Stimulated activated CD4-positive, alpha-beta T cell treated with anti-CD3 and anti-CD28 coated beads, TNF-alpha, amount 100 ng/mL, for 24 hours (primary cell): ENCODE data around the gene SORCS2.

Experiments
- DNase-seq, 3 experiments: peaks; one replicate each; pipeline ENCODE4 v3.0.0-alpha.2; 2020; ENCODE audit warnings: low read depth in 3 of 3

The SORCS2 gene

DNA sequence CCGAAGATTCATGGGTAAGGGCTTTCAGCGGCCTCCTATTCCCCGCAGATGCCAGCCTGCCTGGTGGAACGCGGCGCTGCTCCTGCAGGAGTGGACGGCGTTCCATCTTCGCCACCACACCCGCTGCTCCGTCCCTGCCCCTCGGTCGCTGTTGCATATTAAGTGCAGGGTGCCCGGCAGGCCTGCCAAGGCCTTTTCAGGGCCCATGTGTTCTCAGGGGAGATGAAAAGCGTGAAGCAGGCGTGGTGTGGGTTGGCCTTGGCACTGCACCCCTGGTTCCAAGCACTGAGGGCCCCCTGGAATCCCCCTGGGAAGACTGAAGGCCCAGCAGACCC is 52.0 kb downstream of the SORCS2 start:
- DNase-seq = no peak

DNA sequence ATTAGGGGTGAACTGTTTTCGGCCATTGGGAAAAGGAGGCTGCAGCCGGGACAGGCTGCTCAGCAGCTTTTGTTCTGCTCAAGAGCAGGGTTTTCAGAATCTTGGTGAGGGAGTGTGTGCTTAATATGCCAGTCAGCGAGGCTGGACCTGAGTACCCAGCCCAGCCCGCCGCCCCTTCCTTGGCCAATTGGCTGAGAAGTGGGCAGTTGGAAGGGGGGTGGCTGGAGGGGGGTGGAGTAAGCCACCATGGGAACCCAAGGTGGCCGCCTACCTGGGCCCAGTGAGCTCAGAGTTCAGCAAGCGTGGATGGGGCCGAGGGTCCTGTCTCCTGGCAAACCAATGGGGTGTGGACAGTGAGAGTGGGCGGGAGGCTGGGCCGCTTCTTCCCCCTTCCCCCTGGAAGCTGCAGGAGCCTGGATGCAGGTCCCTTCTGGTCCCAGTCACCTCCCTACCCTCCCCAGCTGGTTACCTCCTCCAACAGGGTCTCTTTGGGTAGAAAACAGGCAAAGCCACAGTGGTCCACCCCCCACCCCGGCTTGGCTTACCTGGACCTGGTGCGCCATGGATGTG is 52.5 kb downstream of the SORCS2 start:
- no peak for DNase-seq

DNA sequence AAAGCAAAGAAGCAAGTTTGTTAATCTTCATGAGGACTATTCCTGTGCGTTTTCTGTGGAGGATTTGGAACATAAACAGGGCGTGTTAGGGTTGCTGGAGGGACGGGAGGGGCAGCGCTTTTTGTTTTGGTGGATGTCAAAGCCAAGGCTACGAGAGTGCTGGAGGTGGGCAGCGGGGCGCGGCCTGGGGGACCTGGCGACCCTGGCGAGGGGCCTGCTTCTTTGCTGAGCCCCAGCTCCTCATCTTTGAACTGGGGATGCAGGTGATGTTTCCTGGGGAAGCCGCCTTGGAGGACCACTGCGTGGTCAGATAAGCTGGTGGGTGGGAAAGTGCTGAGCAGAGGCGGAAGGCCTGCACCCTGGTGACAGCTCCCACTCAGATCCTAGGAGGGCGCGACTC is 55.2 kb downstream of the SORCS2 start:
- DNase-seq = no peak

DNA sequence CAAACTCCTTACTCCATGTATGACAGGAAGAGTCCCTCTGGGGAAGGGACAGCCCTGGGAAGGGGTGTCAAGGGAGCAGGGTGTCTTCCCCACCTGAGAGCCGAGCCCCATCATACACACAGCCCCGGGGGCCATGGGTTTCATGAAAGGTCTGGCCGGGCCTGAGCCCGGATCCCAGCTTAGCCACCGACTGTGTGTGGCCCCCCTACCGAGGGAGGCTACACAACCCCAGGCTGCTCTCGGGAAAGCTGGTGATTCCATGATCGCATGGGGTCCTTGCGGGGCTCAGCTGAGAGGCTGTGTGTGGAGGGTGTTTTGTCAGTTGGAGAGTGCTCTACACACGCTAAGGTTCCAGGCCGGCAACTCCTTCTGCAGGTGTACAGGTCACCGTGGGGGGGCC is 55.6 kb downstream of the SORCS2 start:
- DNase-seq = no peak

DNA sequence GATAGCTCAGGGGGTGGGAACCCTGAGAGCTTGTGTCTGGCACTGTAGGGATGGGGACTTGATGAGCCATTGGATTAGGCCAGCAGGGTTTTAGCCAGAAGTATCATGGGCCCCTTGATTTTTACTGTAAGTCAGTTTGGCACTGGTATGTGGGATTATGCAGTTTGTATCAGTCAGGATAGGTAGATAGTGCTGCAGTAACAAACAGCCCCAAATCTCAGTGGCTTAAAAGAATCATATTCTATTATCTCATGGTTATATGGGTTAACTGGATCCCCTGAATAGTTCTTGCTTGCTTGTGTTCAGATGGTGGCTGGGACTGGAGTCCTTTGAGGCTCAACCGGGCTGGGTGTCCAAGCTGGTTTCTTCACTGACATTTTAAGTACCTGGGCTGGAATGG is 56.5 kb downstream of the SORCS2 start:
- no peak for DNase-seq

DNA sequence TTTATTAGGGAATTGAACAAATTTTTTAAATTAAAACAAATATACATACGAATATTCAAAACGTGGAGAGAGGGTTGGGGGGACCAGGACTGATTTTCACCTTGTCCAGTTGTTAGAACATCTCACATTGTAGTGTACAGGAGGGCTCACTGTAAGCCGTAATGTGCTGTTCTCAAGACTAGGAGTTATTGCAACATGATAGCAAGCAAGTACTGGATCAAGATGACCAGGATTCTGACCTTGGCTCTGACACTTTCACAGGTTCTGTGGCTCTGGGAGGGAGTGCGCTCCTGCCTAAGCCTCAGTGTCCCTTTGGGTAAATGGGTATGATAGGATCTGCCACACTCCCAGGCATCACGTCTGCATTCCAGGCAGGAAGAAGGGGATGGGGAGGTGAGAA is 59.0 kb downstream of the SORCS2 start:
- no peak for DNase-seq

DNA sequence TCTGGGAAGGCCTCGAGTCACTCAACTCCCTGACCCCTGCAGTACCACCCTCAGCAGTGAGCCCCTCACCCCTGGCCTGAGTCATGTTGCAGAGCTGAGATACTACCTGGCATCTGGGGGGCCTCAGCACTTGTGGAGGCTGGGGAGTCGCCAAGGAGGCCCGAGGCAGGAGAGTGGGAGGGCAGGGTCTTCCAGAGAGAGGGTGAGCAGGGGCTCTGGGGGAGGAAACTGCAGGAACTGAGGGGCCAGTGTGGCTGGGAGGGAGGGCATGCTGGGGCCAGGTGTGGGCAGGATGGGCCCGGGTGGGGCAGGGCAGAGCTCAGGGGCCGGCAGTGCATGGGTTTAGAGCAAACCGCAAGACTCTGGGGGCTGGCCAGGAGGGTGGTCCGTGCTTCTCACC is 59.7 kb downstream of the SORCS2 start:
- DNase-seq = no peak

DNA sequence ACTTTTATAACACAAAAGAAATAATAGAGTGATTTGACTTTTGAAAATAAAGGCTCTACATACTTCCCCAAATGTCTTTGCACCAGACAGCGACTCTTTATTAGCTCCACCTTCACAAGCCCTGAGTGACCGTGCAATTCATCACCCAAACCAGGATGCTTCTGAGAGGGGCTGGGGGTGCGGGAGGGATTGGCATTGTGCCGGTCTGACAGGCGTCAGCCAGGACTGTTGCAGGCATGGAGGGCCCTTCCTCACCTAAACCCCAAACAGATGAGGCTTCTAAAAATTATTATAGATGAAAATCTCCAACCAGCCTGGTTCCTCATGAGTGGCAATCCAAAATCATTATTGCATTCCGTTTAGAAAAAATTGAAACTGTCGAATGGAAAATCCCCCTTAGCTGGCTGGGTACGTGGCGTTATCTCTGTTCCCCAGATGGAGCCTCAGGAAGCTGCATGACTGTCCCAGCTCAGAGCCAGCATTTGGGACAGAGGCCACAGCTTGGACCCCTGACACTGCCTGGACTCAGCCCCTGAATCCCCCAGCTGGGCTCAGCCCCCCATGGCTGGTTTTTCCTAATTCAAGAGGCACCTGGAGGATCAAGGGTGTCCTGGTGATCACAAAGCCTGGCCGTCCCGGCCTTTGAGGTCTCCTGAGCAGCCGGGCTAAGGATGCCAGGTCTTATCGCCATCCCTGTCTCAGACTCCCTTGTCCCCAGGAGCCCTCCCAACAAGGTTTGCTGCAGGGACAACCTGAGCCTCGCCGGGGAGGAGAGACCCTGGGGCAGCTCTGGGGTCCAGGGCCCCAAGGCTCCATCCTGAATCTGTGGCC is 60.4 kb downstream of the SORCS2 start:
- no peak for DNase-seq

DNA sequence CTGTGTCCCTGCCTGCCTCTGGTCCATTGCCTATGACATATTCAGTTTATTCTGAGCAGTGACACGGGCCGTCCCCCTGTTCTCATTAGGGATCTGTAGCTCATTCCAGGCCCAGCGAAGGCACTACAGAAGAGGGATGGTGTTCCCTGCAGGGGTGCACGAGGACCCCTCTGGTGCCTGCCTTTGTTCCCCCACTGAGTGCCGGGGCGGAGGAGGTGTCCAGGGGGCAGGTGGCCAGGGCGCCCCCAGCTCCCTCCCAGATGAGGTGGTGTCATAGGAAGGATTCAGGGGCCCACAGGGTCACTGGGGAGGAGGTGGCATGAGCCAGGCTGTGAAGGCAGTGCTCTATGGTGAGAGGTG is 61.0 kb downstream of the SORCS2 start:
- DNase-seq = no peak

DNA sequence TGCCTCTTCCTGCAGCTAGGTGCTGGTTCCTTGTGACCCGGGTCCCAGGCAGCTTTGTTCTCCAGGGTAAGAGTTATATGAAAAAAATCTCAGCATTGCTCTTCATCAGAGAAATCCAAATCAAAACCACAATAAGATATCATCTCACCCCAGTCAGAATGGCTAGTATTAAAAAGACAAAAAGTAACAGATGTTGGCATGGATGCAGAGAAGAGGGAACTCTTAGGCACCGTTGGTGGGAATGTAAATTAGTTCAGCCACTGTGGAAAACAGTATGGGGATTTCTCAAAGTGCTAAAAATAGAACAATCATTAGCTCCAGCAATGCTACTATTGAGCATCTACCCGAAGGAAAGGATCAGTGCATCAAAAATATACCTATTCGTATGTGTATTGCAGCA is 61.5 kb downstream of the SORCS2 start:
- no peak for DNase-seq

DNA sequence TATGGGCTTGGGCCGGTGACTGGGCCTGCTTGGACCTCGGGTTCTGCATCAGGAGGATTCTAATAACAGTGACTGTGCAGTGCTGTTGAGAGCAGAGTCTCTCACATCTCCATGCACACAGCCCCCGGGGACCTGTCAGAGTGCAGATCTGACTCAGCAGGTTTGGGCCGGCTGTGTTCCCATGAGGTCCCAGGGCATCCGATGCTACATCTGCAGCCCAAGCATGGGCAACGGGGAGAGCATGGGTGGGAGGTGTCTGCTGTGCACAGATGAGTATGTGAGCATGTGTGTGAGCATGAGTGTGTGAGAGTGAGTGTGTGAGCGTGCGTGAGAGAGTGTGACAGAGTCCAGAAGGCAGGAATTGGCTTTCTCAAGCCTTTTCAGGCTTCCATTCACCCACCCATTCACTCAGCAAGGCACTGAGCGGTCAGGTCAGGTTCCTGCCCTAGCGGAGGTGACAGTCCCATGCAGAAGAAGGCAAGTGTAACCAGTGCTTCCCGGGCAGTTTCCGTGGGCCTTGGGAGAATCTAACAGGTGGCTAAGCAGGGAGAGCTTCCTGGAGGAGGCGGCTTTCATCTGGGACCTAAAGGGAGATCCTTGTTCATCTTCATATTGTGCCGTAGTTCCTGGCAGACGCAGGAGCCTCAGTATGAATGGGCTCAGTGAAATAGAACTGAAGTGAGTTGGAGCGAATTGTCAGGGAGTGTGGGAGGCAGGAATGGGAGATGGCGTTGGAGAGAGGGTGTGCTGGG is 62.6 kb downstream of the SORCS2 start:
- no peak for DNase-seq

DNA sequence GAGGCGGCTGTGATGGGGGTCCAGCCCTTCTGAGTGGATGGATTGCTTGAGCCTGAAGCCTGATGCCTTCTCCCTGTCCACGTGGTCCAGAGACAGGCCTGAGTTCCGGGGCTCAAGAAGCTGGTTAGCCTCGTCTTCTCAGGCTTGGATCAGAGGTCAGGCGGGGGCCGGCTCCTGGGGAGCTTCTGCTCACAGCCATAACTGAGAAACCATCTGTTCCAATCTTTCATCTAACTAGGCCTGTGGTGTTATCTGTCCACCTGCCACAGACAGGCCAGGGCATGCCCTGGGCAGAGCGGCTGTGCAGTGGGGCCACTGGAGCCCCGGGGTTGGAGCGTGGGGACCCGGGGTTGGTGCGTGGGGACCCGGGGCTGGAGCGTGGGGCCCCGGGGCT is 63.1 kb downstream of the SORCS2 start:
- DNase-seq = no peak

DNA sequence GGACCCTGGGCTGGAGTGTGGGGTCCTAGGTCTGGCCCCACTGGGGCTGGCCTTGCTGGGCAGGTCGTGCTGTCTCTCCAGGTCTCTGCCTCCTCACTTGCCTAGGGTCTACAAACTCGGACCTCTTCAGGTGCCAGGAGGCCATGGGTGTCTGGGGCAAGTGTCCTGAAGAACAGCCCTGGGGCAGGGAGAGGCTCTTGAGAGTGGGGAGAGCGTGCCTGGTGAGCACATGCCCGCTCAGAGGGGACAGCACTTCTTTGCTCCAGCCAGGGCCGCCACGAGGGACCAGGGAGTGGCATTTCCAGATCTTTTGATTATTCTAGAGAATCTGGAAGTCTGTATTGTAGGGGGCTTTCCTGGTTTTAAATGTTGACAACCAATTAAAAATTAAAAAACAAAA is 63.7 kb downstream of the SORCS2 start:
- DNase-seq = no peak

DNA sequence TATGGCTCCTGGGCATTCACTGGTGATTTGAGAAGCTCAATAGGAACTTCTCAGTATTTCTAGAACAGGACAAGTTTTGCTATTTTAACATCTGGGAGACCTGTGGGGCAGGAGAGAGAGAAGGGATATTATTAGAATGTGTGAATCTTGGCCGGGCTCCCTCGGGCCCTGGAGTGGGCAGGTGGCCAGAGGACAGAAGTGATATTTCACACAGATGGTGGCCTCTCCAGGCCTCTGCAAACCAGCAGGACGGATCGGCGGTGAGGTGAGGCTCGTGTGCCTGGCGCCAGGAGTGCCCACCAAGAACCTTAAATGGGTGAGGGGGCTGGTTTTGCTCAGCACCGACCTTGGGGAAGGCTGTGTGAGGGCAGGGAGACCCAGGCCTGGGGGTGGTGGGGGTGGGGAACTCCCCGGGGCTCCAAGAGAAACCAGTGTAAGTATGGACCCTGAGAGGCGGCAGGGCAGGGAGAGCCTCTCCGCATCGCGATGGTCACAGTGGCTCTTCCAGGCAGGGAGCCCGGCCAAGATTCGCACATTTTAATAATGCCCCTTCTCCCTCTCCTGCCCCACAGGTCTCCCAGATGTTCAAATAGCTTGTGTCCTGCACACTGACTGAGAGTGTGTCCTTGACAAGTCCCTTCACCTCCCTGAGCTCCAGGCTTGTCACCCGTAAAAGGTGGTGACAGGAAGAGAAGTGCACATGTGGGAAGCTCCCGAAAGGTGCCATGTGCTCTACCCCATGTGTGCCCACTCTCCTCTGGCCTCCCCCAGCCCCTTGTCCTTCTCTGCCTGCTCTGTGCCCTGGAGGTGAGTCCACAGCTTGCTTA is 64.9 kb downstream of the SORCS2 start:
- DNase-seq = no peak

DNA sequence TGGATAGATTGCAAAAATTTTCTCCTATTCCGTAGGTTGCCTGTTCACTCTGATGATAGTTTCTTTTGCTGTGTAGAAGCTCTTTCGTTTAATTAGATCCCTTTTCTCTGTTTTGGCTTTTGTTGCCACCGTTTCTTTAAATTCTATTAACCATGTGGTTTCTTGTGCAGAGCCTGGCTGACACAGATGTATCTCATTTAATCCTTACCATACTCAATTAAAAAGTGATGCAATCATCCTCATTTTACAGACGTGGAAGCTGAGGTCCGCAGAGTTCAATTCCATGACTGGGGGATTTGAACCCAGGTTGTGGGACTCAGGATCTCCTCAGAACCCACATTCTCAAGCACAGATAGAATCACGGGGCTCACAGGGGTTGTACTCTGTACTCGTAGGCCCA is 66.7 kb downstream of the SORCS2 start:
- no peak for DNase-seq

DNA sequence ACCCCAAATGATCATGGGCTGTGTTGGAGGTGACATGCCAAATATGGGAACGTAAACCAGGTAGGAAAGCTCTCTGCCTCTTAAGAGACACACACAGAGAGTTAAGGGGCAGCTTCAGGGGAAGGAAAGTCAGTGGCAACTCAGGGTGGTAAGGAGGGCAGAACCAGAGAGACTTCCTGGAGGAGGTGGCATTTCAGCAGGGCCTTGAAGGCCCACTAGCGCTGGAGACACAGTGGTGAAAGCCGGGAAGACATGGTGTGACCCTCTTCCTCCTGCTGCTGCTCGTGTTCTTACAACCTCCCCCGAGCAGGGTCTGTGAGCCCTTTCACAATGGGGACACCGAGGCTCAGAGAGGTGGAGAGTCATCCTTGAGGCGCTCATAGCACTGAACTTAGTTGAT is 68.2 kb downstream of the SORCS2 start:
- DNase-seq = no peak

DNA sequence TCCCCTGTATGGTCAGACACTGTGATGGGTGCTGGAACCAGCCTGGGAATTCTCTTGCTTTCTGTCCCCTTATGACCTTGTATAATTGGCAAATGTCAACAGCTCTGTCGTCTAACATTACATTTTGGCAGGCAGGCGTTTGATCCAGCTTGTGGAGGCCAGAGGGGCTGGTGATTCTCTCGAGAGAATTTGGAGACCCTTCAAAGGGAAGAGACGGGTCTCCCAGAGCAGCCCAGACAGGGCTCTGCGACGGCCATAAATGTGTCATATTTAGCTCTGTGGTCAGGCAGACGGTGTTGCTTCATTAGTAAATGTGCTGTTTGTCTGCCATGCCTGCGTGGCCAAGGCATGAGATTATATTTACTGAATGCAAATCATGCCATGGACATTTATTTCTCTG is 68.7 kb downstream of the SORCS2 start:
- no peak for DNase-seq

DNA sequence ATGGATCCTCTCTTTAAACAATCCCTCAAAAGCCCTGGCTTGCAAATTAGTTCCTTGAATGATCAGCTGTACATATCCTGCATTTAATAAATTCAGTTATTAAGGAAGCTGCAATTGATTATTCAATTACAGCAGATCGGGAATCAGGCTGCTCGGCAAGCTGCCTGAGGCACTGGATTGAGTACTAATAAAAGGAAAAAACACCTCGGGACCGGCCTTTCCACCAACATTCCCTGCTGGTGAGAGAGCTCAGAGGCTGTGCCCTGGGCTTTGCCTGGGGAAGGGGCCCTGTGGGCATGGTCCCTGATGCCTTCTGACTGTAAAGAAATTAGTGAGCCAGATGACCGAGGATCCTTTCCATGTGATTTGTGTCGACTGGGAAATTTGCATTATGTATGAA is 69.2 kb downstream of the SORCS2 start:
- no peak for DNase-seq

DNA sequence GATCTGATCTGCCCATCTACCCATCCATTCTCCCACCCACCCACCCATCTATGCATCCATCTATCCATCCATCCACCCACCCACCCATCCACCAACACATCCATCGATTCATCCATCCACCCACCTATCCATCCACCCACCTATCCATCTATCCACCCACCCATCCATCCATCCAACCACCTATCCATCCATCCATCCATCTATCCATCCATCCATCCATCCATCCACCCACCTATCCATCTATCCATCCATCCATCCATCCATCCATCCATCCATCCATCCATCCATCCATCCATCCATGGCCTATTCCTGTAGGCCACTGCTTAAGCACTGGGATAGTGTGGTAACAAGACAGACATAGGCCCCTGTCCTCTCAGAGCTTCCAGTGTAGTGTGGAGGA is 69.8 kb downstream of the SORCS2 start:
- DNase-seq = no peak

DNA sequence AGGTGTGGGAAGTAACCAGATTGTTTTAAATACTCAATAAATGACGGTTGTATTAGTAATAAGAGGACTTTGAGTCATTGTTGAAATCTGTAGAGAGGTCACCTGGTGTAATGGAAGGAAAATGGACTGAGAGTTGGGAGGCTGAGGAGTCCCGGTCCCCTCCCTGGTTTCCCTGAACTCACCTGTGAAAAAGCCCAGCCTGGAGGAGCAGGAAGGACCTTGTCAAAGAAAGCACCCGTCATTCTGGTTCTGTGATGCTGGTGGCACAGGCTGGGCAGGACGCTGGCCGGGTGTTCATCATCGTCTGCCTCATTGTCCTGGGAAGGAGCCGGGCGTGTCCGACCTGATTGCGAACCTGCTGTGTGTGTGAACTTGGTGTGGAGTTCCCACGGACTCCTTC is 70.8 kb downstream of the SORCS2 start:
- no peak for DNase-seq

DNA sequence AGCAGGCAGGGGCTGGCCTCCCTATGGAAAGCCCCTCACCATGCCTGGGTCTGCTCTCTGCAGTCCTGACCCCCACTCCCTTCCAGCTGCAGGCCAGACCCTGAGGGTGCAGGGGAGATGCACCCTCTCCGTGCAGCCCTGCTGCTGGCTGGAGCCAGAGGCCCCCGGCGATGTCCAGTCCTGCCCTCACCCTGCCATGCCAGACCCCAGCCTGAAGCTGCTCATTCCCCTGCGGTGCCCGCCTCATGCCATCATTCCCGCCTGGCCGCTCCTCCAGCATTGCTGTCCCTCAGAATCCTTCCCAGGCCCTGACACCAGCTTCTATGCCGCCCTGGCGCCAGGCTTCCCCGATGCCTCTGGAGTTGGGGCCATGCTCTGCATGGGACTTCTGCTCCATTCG is 72.4 kb downstream of the SORCS2 start:
- DNase-seq = no peak

DNA sequence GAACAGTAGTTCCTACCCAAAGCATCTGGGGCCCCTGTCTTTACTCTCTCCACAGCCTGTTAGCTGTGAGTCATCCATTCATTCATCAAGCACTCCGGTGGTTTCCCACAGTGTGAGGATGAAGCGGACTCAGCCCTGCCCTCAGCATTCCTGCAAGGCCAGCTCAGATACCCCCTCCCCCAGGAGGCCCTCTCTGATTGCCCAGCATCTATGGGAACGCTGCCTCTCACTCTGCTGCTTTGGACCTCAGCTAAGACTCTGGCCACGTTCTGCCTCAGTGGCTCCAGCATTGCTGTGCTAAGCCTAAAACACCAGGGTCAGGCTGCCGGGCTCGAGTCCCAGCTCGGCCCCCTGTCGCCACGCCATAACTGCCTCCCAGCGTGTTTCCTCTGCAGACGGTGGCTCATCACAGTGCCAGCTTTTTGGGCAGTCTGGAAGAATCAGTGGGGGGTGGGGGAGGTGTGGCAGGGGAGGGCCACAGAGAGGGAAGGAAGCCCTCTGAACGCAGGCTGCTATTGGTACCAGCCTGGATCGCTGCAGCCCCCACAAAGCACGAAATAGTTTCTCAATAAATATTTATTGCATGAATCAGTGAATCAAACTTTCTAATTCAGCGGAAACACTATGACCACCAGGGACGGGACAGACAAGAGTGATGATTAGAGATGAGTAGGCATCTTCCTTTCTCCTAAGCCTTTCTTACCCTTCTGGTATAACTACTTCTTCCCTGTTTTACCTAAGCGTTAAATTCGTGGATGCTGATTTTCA is 74.4 kb downstream of the SORCS2 start:
- no peak for DNase-seq
